Karpas-422 (cell line): ENCODE data around the gene FAM120B. TPM values are rescaled to one million over a fixed set of nuclear protein-coding genes. Genes with fewer than 3 reads are reported as not detected.

ENCODE experiments used
- DNase-seq: peaks from one replicate; pipeline ENCODE4 v3.0.0-alpha.2; 2015
- H2AFZ ChIP-seq: fragments of 200-600 bp; sonication (generic); 2 replicates; pipeline ENCODE4 v1.6.1; 2014; ENCODE audit warnings: antibody characterized with exemption, low read length, mixed read lengths
- H3K27ac ChIP-seq: fragments of 200-600 bp; sonication (generic); 2 replicates; pipeline ENCODE4 v1.5.1; 2014; ENCODE audit warnings: mild to moderate bottlenecking, low read length, moderate library complexity
- H3K27me3 ChIP-seq: fragments of 200-600 bp; sonication (generic); 2 replicates; pipeline ENCODE4 v1.6.1; 2014; ENCODE audit warnings: low read length, mixed read lengths
- H3K36me3 ChIP-seq: fragments of 200-600 bp; sonication (generic); 2 replicates; pipeline ENCODE4 v1.6.1; 2014; ENCODE audit warnings: low read length, mixed read lengths; ENCODE audit not compliant: insufficient read depth
- H3K4me1 ChIP-seq: fragments of 200-600 bp; sonication (generic); 2 replicates; pipeline ENCODE4 v1.6.1; 2014; ENCODE audit warnings: mild to moderate bottlenecking, low read length, mixed read lengths
- H3K4me2 ChIP-seq: fragments of 200-600 bp; sonication (generic); 2 replicates; pipeline ENCODE4 v1.6.1; 2014; ENCODE audit warnings: low read length, low read depth, mild to moderate bottlenecking; ENCODE audit not compliant: poor library complexity, severe bottlenecking
- H3K4me3 ChIP-seq: fragments of 200-600 bp; sonication (generic); 2 replicates; pipeline ENCODE4 v1.5.1; 2014; ENCODE audit warnings: mild to moderate bottlenecking, antibody characterized with exemption, low read length, mixed read lengths
- H3K79me2 ChIP-seq: fragments of 200-600 bp; sonication (generic); 2 replicates; pipeline ENCODE4 v1.6.1; 2014; ENCODE audit warnings: mild to moderate bottlenecking, low read length, mixed read lengths
- H3K9ac ChIP-seq: fragments of 200-600 bp; sonication (generic); 2 replicates; pipeline ENCODE4 v1.6.0; 2014; ENCODE audit warnings: low read length
- H3K9me2 ChIP-seq: fragments of 200-600 bp; sonication (generic), shearing (Covaris generic); replicated peaks from 2 replicates; pipeline ENCODE4 v1.6.0; 2014; ENCODE audit warnings: mild to moderate bottlenecking, low read length, moderate library complexity; ENCODE audit not compliant: insufficient read depth
- H3K9me3 ChIP-seq: fragments of 300-700, 200-600 bp; sonication (generic); 2 replicates; pipeline ENCODE4 v1.6.1; 2014; ENCODE audit warnings: low read length, mixed read lengths
- H4K20me1 ChIP-seq: fragments of 200-600 bp; sonication (generic); 2 replicates; pipeline ENCODE4 v1.6.1; 2014; ENCODE audit warnings: mild to moderate bottlenecking, antibody characterized with exemption, low read length, low read depth; ENCODE audit not compliant: insufficient read depth
- total RNA-seq: library from RNA; depleted of rRNA; stranded (reverse); fragments of >200 nt; shearing (Covaris generic); gene quantifications from 2 replicates; pipeline ENCODE4 v1.2.3, GENCODE V29; 2014; ENCODE audit warnings: low replicate concordance

Gene FAM120B
- total RNA-seq, 1 experiment from 2014 or later: 32.1 TPM

GRCh38 chr6:170357812-170358211 lies 51.3 kb downstream of the FAM120B start:
- Histone ChIP-seq H3K36me3 (peaks cover 11% of the 10 kb centered on the region; the same call in 1 of the 2 replicates), H2AFZ (no peak overlapping the region), H4K20me1 (no peaks in the 10 kb centered on the region), H3K27ac (no peak overlapping the region), H3K4me3 (no peak overlapping the region), H3K9me3 (no peaks in the 10 kb centered on the region), H3K4me1 (no peaks in the 10 kb centered on the region), H3K79me2 (peaks cover 13% of the 10 kb centered on the region), H3K4me2 (no peak overlapping the region), H3K9me2 (no peaks in the 10 kb centered on the region), H3K9ac (no peak overlapping the region), H3K27me3 (no peaks in the 10 kb centered on the region)
- no peak for DNase-seq

GRCh38 chr6:170358496-170358895 lies 51.9 kb downstream of the FAM120B start:
- no peak overlapping the region for H3K4me3 ChIP-seq

GRCh38 chr6:170360476-170360875 lies 53.9 kb downstream of the FAM120B start:
- DNase-seq: no peak
- no peaks in the 10 kb centered on the region for H3K9me3 ChIP-seq
- no peaks in the 10 kb centered on the region for H3K27me3 ChIP-seq
- H3K9me2 ChIP-seq: no peaks in the 10 kb centered on the region
- peaks cover 11% of the 10 kb centered on the region; the same call in 1 of the 2 replicates for H3K36me3 ChIP-seq
- H2AFZ ChIP-seq: no peak overlapping the region
- no peak overlapping the region for H3K4me2 ChIP-seq
- no peaks in the 10 kb centered on the region for H4K20me1 ChIP-seq
- no peaks in the 10 kb centered on the region for H3K4me1 ChIP-seq
- H3K27ac ChIP-seq: no peak overlapping the region
- peaks cover 13% of the 10 kb centered on the region for H3K79me2 ChIP-seq
- H3K4me3 ChIP-seq: no peak overlapping the region
- no peak overlapping the region for H3K9ac ChIP-seq

More at GRCh38 chr6:170358496-170358895, 51.9 kb downstream of the FAM120B start:
- DNase-seq: no peak
- Histone ChIP-seq H3K27me3 (no peaks in the 10 kb centered on the region), H4K20me1 (no peaks in the 10 kb centered on the region), H3K9ac (no peak overlapping the region), H3K9me2 (no peaks in the 10 kb centered on the region), H3K4me1 (no peaks in the 10 kb centered on the region), H3K36me3 (peaks cover 11% of the 10 kb centered on the region; the same call in 1 of the 2 replicates), H3K9me3 (no peaks in the 10 kb centered on the region), H2AFZ (no peak overlapping the region), H3K4me2 (no peak overlapping the region), H3K27ac (no peak overlapping the region), H3K79me2 (peaks cover 13% of the 10 kb centered on the region)

- H3K4me3 ChIP-seq: no peak overlapping the region
- H2AFZ ChIP-seq: no peak overlapping the region
- no peaks in the 10 kb centered on the region for H3K27me3 ChIP-seq
- no peaks in the 10 kb centered on the region for H4K20me1 ChIP-seq
- no peaks in the 10 kb centered on the region for H3K9me3 ChIP-seq
- no peaks in the 10 kb centered on the region for H3K4me1 ChIP-seq
- H3K9me2 ChIP-seq: no peaks in the 10 kb centered on the region
- H3K4me2 ChIP-seq: no peak overlapping the region
- H3K27ac ChIP-seq: no peak overlapping the region
- no peak for DNase-seq
- no peak overlapping the region for H3K9ac ChIP-seq
- peaks cover 11% of the 10 kb centered on the region; the same call in 1 of the 2 replicates for H3K36me3 ChIP-seq
- H3K79me2 ChIP-seq: peaks cover 9% of the 10 kb centered on the region
Observed at GRCh38 chr6:170361335-170361734, 54.8 kb downstream of the FAM120B start.

GRCh38 chr6:170362121-170362520 lies 55.6 kb downstream of the FAM120B start:
- Histone ChIP-seq H3K27ac (no peak overlapping the region), H3K79me2 (peaks cover 3% of the 10 kb centered on the region; the same call in 1 of the 2 replicates), H2AFZ (no peak overlapping the region), H3K4me3 (no peak overlapping the region), H3K27me3 (no peaks in the 10 kb centered on the region), H3K9ac (no peak overlapping the region), H4K20me1 (no peaks in the 10 kb centered on the region), H3K4me1 (no peaks in the 10 kb centered on the region), H3K4me2 (no peak overlapping the region), H3K9me2 (no peaks in the 10 kb centered on the region), H3K36me3 (peaks cover 5% of the 10 kb centered on the region; the same call in 1 of the 2 replicates), H3K9me3 (no peaks in the 10 kb centered on the region)
- DNase-seq: no peak

- no peak for DNase-seq
- no peaks in the 10 kb centered on the region for H3K9me2 ChIP-seq
Observed at GRCh38 chr6:170363255-170363654, 56.7 kb downstream of the FAM120B start.

GRCh38 chr6:170365121-170365520 lies 58.6 kb downstream of the FAM120B start:
- Histone ChIP-seq H4K20me1 (no peaks in the 10 kb centered on the region), H3K27ac (no peak overlapping the region), H3K4me1 (no peaks in the 10 kb centered on the region), H3K36me3 (no peaks in the 10 kb centered on the region; the same call in 1 of the 2 replicates), H3K4me2 (no peak overlapping the region), H3K79me2 (peaks cover 5% of the 10 kb centered on the region; the same call in 1 of the 2 replicates), H3K27me3 (no peaks in the 10 kb centered on the region), H3K9ac (no peak overlapping the region), H3K9me3 (no peaks in the 10 kb centered on the region), H3K4me3 (no peak overlapping the region), H3K9me2 (no peaks in the 10 kb centered on the region), H2AFZ (no peak overlapping the region)
- DNase-seq: no peak

More at GRCh38 chr6:170363255-170363654, 56.7 kb downstream of the FAM120B start:
- H4K20me1 ChIP-seq: no peaks in the 10 kb centered on the region
- H3K79me2 ChIP-seq: peaks cover 5% of the 10 kb centered on the region; the same call in 1 of the 2 replicates
- no peaks in the 10 kb centered on the region for H3K4me1 ChIP-seq
- H3K4me2 ChIP-seq: no peak overlapping the region
- H3K4me3 ChIP-seq: no peak overlapping the region
- no peaks in the 10 kb centered on the region for H3K9me3 ChIP-seq
- no peaks in the 10 kb centered on the region for H3K27me3 ChIP-seq
- H3K9ac ChIP-seq: no peak overlapping the region
- H3K27ac ChIP-seq: no peak overlapping the region
- H3K36me3 ChIP-seq: peaks cover 5% of the 10 kb centered on the region; the same call in 1 of the 2 replicates
- H2AFZ ChIP-seq: no peak overlapping the region

- Histone ChIP-seq H3K27me3 (no peaks in the 10 kb centered on the region), H2AFZ (no peak overlapping the region), H3K9me3 (no peaks in the 10 kb centered on the region), H3K4me3 (no peak overlapping the region), H3K27ac (no peak overlapping the region), H3K9me2 (no peaks in the 10 kb centered on the region), H3K9ac (no peak overlapping the region), H3K79me2 (peaks cover 5% of the 10 kb centered on the region; the same call in 1 of the 2 replicates), H4K20me1 (no peaks in the 10 kb centered on the region), H3K36me3 (no peaks in the 10 kb centered on the region; the same call in 1 of the 2 replicates), H3K4me1 (no peaks in the 10 kb centered on the region), H3K4me2 (no peak overlapping the region)
- no peak for DNase-seq
Observed at GRCh38 chr6:170365593-170365992, 59.0 kb downstream of the FAM120B start.
